Calu3 (cell line): ENCODE data around the gene AFF2. TPM values are rescaled to one million over a fixed set of nuclear protein-coding genes. Genes with fewer than 3 reads are reported as not detected.

Experiments used
- BruUV-seq: library from RNA; stranded (reverse); fragments of 400-500 nt; replicated peaks from 2 replicates; lab custom pipeline; 2021; lab: Mats Ljungman, UMichigan
- CTCF ChIA-PET: fragments of 300-600 bp; sonication (Branson Sonifier 250); formaldehyde crosslinking; loops from one replicate; lab custom pipeline; 2022; ENCODE audit warnings: antibody characterized with exemption; lab: Charles Lee
- DNase-seq: peaks from one replicate; pipeline ENCODE4 v3.0.0; 2022
- H3K27ac Mint-ChIP-seq: one replicate; pipeline ENCODE4 v1.8.0; 2022; ENCODE audit warnings: mixed read lengths; ENCODE audit not compliant: unreplicated experiment
- H3K27me3 Mint-ChIP-seq: one replicate; pipeline ENCODE4 v1.8.0; 2022; ENCODE audit warnings: mixed read lengths; ENCODE audit not compliant: unreplicated experiment
- H3K36me3 Mint-ChIP-seq: one replicate; pipeline ENCODE4 v1.8.0; 2022; ENCODE audit warnings: mild to moderate bottlenecking, moderate library complexity, mixed read lengths; ENCODE audit not compliant: insufficient read depth, unreplicated experiment
- H3K4me1 Mint-ChIP-seq: one replicate; pipeline ENCODE4 v1.8.0; 2022; ENCODE audit warnings: mild to moderate bottlenecking, low read depth, mixed read lengths; ENCODE audit not compliant: unreplicated experiment
- H3K4me3 Mint-ChIP-seq: one replicate; pipeline ENCODE4 v1.8.0; 2022; ENCODE audit warnings: mild to moderate bottlenecking, low read depth, moderate library complexity, mixed read lengths; ENCODE audit not compliant: unreplicated experiment
- H3K9me3 Mint-ChIP-seq: one replicate; pipeline ENCODE4 v1.8.0; 2022; ENCODE audit warnings: low read depth, mixed read lengths; ENCODE audit not compliant: unreplicated experiment
- intact Hi-C: fragments of 100-400 bp; cut with micrococcal nuclease; formaldehyde crosslinking; loops from one replicate; pipeline ENCODE4 v1.10.0; 2022; ENCODE audit not compliant: unreplicated experiment
- total RNA-seq: library from RNA; stranded (reverse); gene quantifications from 2 replicates; pipeline ENCODE4 v1.2.3, GENCODE V29; 2022
- TF ChIP-seq, protein P1 (sequence below): fragments of 200-600 bp; IDR thresholded peaks from one replicate; pipeline ENCODE4 v1.8.0; 2022; ENCODE audit warnings: antibody characterized with exemption; ENCODE audit not compliant: unreplicated experiment

Gene AFF2
- total RNA-seq, 1 experiment from 2014 or later: 0.17 TPM

DNA sequence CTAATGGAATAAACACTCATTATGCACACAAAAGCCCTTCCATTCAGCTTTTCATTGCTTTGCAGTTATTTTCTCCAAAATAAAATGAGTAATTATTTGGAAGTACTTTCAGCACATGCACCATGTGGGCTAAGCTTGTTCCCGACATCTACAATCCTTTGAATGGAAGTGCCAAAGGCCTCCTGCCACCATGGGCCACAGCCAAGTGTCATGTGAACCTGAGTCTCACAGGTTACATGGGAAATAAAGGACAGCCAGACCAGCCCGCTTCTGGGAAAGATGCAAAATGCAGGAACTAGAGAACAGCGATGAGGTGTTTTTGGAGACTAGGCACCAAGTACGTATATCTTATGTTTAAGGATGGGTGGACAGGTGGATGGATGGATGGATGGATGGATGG lies 181.8 kb downstream of the AFF2 start:
- Mint-ChIP-seq H3K9me3 (no peaks in the 10 kb centered on the region), H3K27ac (no peak overlapping the region), H3K4me3 (no peak overlapping the region), H3K4me1 (no peaks in the 10 kb centered on the region), H3K27me3 (no peaks in the 10 kb centered on the region), H3K36me3 (no peaks in the 10 kb centered on the region)
- DNase-seq: no peak
- TF ChIP-seq, protein P1, sequence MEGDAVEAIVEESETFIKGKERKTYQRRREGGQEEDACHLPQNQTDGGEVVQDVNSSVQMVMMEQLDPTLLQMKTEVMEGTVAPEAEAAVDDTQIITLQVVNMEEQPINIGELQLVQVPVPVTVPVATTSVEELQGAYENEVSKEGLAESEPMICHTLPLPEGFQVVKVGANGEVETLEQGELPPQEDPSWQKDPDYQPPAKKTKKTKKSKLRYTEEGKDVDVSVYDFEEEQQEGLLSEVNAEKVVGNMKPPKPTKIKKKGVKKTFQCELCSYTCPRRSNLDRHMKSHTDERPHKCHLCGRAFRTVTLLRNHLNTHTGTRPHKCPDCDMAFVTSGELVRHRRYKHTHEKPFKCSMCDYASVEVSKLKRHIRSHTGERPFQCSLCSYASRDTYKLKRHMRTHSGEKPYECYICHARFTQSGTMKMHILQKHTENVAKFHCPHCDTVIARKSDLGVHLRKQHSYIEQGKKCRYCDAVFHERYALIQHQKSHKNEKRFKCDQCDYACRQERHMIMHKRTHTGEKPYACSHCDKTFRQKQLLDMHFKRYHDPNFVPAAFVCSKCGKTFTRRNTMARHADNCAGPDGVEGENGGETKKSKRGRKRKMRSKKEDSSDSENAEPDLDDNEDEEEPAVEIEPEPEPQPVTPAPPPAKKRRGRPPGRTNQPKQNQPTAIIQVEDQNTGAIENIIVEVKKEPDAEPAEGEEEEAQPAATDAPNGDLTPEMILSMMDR: no peak
- no TSS peak for BruUV-seq
- CTCF ChIA-PET: no interaction called here
- intact Hi-C loops: no loop called here

DNA sequence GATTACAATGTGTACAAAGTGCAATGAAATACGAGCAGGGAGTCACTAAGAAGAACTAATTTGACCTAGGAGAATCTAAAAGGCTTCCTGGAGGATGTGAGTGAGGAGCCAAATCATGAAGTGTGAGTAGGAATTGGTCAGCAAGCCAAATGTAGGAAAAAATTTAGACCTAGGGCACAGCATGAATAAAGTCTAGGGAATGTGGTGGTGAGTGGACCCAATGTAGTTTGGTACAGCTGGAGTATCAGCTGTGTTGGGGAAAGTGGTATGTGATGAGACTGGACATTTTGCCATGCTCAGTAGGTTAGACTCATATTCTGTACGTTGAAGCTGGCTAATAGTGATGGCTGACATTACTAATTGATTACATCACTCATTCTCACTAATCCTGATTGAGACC lies 191.0 kb downstream of the AFF2 start:
- H3K27me3 Mint-ChIP-seq: no peaks in the 10 kb centered on the region
- no peaks in the 10 kb centered on the region for H3K4me1 Mint-ChIP-seq
- CTCF ChIA-PET: no interaction called here
- TF ChIP-seq, protein P1: no peak
- intact Hi-C loops: no loop called here
- BruUV-seq: no TSS peak
- DNase-seq: no peak
- H3K4me3 Mint-ChIP-seq: no peak overlapping the region
- H3K9me3 Mint-ChIP-seq: no peaks in the 10 kb centered on the region
- H3K27ac Mint-ChIP-seq: no peak overlapping the region
- no peaks in the 10 kb centered on the region for H3K36me3 Mint-ChIP-seq

- BruUV-seq: no TSS peak
Measured at GRCh38 chrX:148695255-148695654, 194.8 kb downstream of the AFF2 start.

GRCh38 chrX:148698221-148698620 lies 197.8 kb downstream of the AFF2 start:
- Mint-ChIP-seq H3K4me3 (no peak overlapping the region), H3K27ac (no peak overlapping the region), H3K27me3 (no peaks in the 10 kb centered on the region), H3K9me3 (no peaks in the 10 kb centered on the region), H3K4me1 (no peaks in the 10 kb centered on the region), H3K36me3 (no peaks in the 10 kb centered on the region)
- intact Hi-C loops: no loop called here
- TF ChIP-seq, protein P1: no peak
- no TSS peak for BruUV-seq
- DNase-seq: no peak
- CTCF ChIA-PET: no interaction called here

More at GRCh38 chrX:148695255-148695654, 194.8 kb downstream of the AFF2 start:
- intact Hi-C loops: no loop called here
- no peaks in the 10 kb centered on the region for H3K36me3 Mint-ChIP-seq
- no peaks in the 10 kb centered on the region for H3K4me1 Mint-ChIP-seq
- TF ChIP-seq, protein P1: no peak
- H3K27ac Mint-ChIP-seq: no peak overlapping the region
- no peak for DNase-seq
- CTCF ChIA-PET: no interaction called here
- no peaks in the 10 kb centered on the region for H3K9me3 Mint-ChIP-seq
- no peak overlapping the region for H3K4me3 Mint-ChIP-seq
- no peaks in the 10 kb centered on the region for H3K27me3 Mint-ChIP-seq
